GM18867 (cell line): Measurements from ENCODE around the gene SCGB3A2.

ENCODE experiments used
- ATAC-seq: cut with Tn5 transposase; IDR thresholded peaks from one replicate; pipeline ENCODE4 v1.9.1; 2021; ENCODE audit warnings: mild to moderate bottlenecking, moderate library complexity; ENCODE audit not compliant: unreplicated experiment

Gene SCGB3A2

GRCh38 chr5:147902609-147903115, 24.2 kb downstream of the SCGB3A2 start:
- ATAC-seq = no peak

- no peak for ATAC-seq
Measured at GRCh38 chr5:147904110-147904509, 25.6 kb downstream of the SCGB3A2 start.

GRCh38 chr5:147906326-147907095, 28.0 kb downstream of the SCGB3A2 start, which contains the start of gene C5orf46:
Gene C5orf46 (minus strand): TSS chr5:147906538. CDS start chr5:147906501, 37 bp downstream.
- ATAC-seq = no peak

- no peak for ATAC-seq
Measured at GRCh38 chr5:147911427-147911826, 32.9 kb downstream of the SCGB3A2 start.

GRCh38 chr5:147912011-147912410, 33.5 kb downstream of the SCGB3A2 start:
- ATAC-seq = no peak

- no peak for ATAC-seq
Measured at GRCh38 chr5:147913786-147914185, 35.3 kb downstream of the SCGB3A2 start.

GRCh38 chr5:147918101-147918685, 39.7 kb downstream of the SCGB3A2 start:
- ATAC-seq = no peak

GRCh38 chr5:147918899-147919298, 40.4 kb downstream of the SCGB3A2 start:
- no peak for ATAC-seq

- ATAC-seq = no peak
Measured at GRCh38 chr5:147920420-147921030, 42.0 kb downstream of the SCGB3A2 start.

- no peak for ATAC-seq
Measured at GRCh38 chr5:147921136-147921535, 42.6 kb downstream of the SCGB3A2 start.

- no peak for ATAC-seq
Measured at GRCh38 chr5:147925020-147925419, 46.5 kb downstream of the SCGB3A2 start.

- ATAC-seq = no peak
Measured at GRCh38 chr5:147927901-147928300, 49.4 kb downstream of the SCGB3A2 start.

GRCh38 chr5:147930769-147931168, 52.3 kb downstream of the SCGB3A2 start:
- ATAC-seq = no peak
